ENCODE data around the gene EIF2B1. TPM values are rescaled to one million over a fixed set of nuclear protein-coding genes. Genes with fewer than 3 reads are reported as not detected.

The EIF2B1 gene
- total RNA-seq, 1 donor from 2014 or later: 65.8 TPM

DNA sequence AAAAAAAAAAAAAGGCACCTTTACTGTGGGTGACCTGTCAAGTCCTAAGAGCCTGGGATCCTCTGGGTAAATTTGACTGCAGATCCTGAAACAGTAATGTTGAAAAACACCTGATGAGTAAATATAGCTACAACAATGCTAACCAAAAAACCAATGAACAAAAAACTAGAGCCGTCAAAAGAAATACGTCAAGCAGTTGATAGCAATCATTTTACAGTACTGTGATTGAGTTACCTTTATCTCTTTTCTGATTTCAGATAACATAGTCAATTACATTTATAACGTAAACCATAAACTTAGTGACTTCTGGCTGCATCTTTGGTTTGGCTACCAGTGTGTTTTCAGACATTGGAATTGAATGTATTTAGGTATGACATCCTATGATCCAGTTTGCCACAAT, 55.2 kb downstream of the EIF2B1 start:
- Mint-ChIP-seq H3K36me3 (ENCODE audit: low read depth) (no peaks in the 10 kb centered on the region), H3K4me1 (ENCODE audit: low read depth) (peaks cover 8% of the 10 kb centered on the region), H3K9me3 (no peaks in the 10 kb centered on the region), H3K27ac (no peak overlapping the region), H3K4me3 (ENCODE audit: low read depth) (no peak overlapping the region), H3K27me3 (ENCODE audit: low read depth) (peaks cover 3% of the 10 kb centered on the region)
- no peak for DNase-seq (ENCODE audit: low spot score)
- intact Hi-C loops (cut with micrococcal nuclease): no loop called here

DNA sequence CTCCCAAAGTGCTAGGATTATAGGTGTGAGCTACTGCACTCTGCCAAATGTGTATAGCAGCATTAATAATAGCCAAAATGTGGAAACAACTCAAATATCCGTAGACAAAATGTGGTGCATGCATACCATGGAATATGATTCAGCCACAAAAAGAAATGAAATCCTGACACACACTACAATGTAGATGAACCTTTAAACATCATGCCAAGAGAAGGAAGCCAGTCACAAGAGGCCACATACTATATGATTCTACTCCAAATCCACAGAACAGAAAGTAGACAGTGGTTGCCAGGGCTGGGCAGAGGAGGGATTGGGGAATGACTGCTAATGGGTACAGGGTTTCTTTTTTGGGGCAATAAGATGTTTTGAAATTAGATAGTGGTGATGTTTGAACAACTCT, 56.9 kb downstream of the EIF2B1 start:
- H3K27me3 Mint-ChIP-seq (ENCODE audit: low read depth): peaks cover 8% of the 10 kb centered on the region
- intact Hi-C loops (cut with micrococcal nuclease): no loop called here
- no peaks in the 10 kb centered on the region for H3K9me3 Mint-ChIP-seq
- no peaks in the 10 kb centered on the region for H3K4me1 Mint-ChIP-seq (ENCODE audit: low read depth)
- H3K36me3 Mint-ChIP-seq (ENCODE audit: low read depth): no peaks in the 10 kb centered on the region
- no peak overlapping the region for H3K4me3 Mint-ChIP-seq (ENCODE audit: low read depth)
- no peak for DNase-seq (ENCODE audit: low spot score)
- no peak overlapping the region for H3K27ac Mint-ChIP-seq

GRCh38 chr12:123573870-123574269, 59.6 kb downstream of the EIF2B1 start:
- Mint-ChIP-seq H3K4me3 (ENCODE audit: low read depth) (no peak overlapping the region), H3K4me1 (ENCODE audit: low read depth) (peaks cover 7% of the 10 kb centered on the region), H3K36me3 (ENCODE audit: low read depth) (no peaks in the 10 kb centered on the region), H3K27ac (no peak overlapping the region), H3K27me3 (ENCODE audit: low read depth) (peaks cover 13% of the 10 kb centered on the region), H3K9me3 (no peaks in the 10 kb centered on the region)
- no peak for DNase-seq (ENCODE audit: low spot score)
- intact Hi-C loops (cut with micrococcal nuclease): no loop called here

DNA sequence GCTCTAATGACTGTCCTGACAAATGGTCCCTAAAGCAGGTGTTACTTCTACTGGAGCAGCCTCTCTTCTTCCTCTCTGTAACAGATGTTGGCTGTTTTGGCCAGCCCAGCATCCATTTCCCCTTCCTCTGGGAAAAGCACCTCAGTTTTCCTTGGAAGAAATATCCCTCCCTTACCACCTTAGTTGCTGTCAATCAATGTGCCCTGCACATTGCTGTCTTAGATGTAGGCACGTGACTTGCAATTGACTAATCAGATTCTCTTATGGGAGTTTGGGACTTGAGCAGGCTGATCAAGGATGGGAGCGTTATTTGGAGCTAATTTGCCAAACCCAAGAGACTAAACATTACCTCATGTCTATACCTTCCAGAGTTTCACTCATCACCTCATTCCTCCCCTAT, 61.1 kb downstream of the EIF2B1 start:
- H3K9me3 Mint-ChIP-seq: no peaks in the 10 kb centered on the region
- H3K27ac Mint-ChIP-seq: no peak overlapping the region
- DNase-seq (ENCODE audit: low spot score): no peak
- H3K4me3 Mint-ChIP-seq (ENCODE audit: low read depth): no peak overlapping the region
- intact Hi-C loops (cut with micrococcal nuclease): no loop called here
- peaks cover 13% of the 10 kb centered on the region for H3K27me3 Mint-ChIP-seq (ENCODE audit: low read depth)
- H3K4me1 Mint-ChIP-seq (ENCODE audit: low read depth): peaks cover 7% of the 10 kb centered on the region
- no peaks in the 10 kb centered on the region for H3K36me3 Mint-ChIP-seq (ENCODE audit: low read depth)

DNA sequence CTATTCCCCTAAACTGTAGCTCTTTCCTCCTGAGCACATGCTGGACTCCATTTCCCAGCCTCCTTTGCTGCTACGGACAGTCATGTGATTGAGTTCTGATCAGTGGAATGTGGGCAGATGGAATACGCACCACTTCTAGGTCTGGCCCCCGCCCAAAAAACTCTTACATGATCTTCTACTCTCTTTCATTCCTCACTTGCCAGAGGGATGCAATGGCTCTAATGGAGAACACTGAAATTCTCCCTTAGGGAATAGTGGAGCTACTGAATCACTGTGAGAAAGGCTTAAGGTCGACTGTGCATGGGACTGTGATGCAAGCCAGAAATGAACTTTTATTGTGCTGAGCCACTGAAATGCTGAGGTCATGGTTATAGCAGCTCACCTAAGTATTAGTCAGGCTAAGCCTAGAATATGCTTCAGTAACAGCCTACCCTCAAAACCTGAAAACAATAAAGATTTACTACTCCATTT, 62.1 kb downstream of the EIF2B1 start:
- peaks cover 14% of the 10 kb centered on the region for H3K27me3 Mint-ChIP-seq (ENCODE audit: low read depth)
- no peak overlapping the region for H3K27ac Mint-ChIP-seq
- H3K9me3 Mint-ChIP-seq: no peaks in the 10 kb centered on the region
- H3K36me3 Mint-ChIP-seq (ENCODE audit: low read depth): no peaks in the 10 kb centered on the region
- intact Hi-C loops (cut with micrococcal nuclease): no loop called here
- no peak for DNase-seq (ENCODE audit: low spot score)
- H3K4me3 Mint-ChIP-seq (ENCODE audit: low read depth): no peak overlapping the region
- peaks cover 7% of the 10 kb centered on the region for H3K4me1 Mint-ChIP-seq (ENCODE audit: low read depth)

Other genes with a start within 250 kb of the EIF2B1 start
- gene KMT5A, start 249.6 kb downstream of the EIF2B1 start, total RNA-seq: 72.7 and 74.1 TPM in 2 replicates
- 15.7 and 16.3 TPM in 2 replicates for gene RILPL2, start 197.0 kb downstream of the EIF2B1 start, total RNA-seq
- gene SNRNP35, start 175.5 kb downstream of the EIF2B1 start, total RNA-seq: 27.1 and 36.4 TPM in 2 replicates
- 5.9 and 6.0 TPM in 2 replicates for gene RILPL1, start 100.0 kb downstream of the EIF2B1 start, total RNA-seq
- 213 and 221 TPM in 2 replicates for gene TMED2, start 49.1 kb downstream of the EIF2B1 start, total RNA-seq
- 60.0 and 63.2 TPM in 2 replicates for gene DDX55, start 31.6 kb downstream of the EIF2B1 start, total RNA-seq
- 53.2 and 65.4 TPM in 2 replicates for gene GTF2H3, start 143 bp upstream of the EIF2B1 start, total RNA-seq
- 3.0 and 3.3 TPM in 2 replicates for gene TCTN2, start 37.4 kb upstream of the EIF2B1 start, total RNA-seq
- gene ATP6V0A2, start 78.7 kb upstream of the EIF2B1 start, total RNA-seq: 115 and 122 TPM in 2 replicates
- 0.25 and 0.41 TPM in 2 replicates for gene DNAH10, start 128.6 kb upstream of the EIF2B1 start, total RNA-seq

Measured in activated T-helper 2 cell treated with anti-CD3 and anti-CD28 coated beads, Interferon-gamma antibody, Interleukin-2, Interleukin-4, amounts not matched to agents 10 μg/mL and 5 μg/mL and 100 μg/mL, durations not matched to agents 14 hours and 24 hours and 36 hours (primary cell).